Esophagus (tissue), 2 donors: Measurements from ENCODE around the gene TGFBR3. TPM values are rescaled to one million over a fixed set of nuclear protein-coding genes. Genes with fewer than 3 reads are reported as not detected.

Experiments
- H3K27ac ChIP-seq, 2 donors: one replicate each; pipeline ENCODE4 v1.5.1; 2013; ENCODE audit warnings: low read depth in 2 of 2, mild to moderate bottlenecking in 2 of 2, inconsistent platforms in 1 of 2, low read length in 1 of 2, moderate library complexity in 1 of 2
- H3K27me3 ChIP-seq, 2 donors: one replicate each; pipeline ENCODE4 v1.6.1; 2013; ENCODE audit warnings: low read length in 2 of 2, control low read depth in 1 of 2, mild to moderate bottlenecking in 1 of 2; ENCODE audit not compliant: insufficient read depth in 2 of 2, control insufficient read depth in 1 of 2
- H3K36me3 ChIP-seq, 2 donors: one replicate each; pipeline ENCODE4 v1.6.1; 2013; ENCODE audit warnings: low read length in 1 of 2; ENCODE audit not compliant: control insufficient read depth in 2 of 2, insufficient read depth in 2 of 2
- H3K4me1 ChIP-seq, 2 donors: one replicate each; pipeline ENCODE4 v1.6.1; 2013; ENCODE audit warnings: low read length in 1 of 2; ENCODE audit not compliant: control insufficient read depth in 2 of 2, insufficient read depth in 2 of 2
- H3K4me3 ChIP-seq, 2 donors: one replicate each; pipeline ENCODE4 v1.5.1; 2013; ENCODE audit warnings: low read length in 2 of 2, mild to moderate bottlenecking in 2 of 2, low read depth in 1 of 2, moderate library complexity in 1 of 2
- H3K9me3 ChIP-seq, 2 donors: one replicate each; pipeline ENCODE4 v1.6.1; 2013; ENCODE audit warnings: mild to moderate bottlenecking in 2 of 2, low read depth in 1 of 2, low read length in 1 of 2, moderate library complexity in 1 of 2; ENCODE audit not compliant: control insufficient read depth in 2 of 2, insufficient read depth in 1 of 2
- WGBS, 2 donors: extraction: QIAGEN DNeasy Blood & Tissue Kit; methylation state at CpG; one replicate each; pipeline ENCODE4 v1.1.7; 2013; 5-methylcytosine and 5-hydroxymethylcytosine counted together
- polyA plus RNA-seq, 2 donors: library from polyadenylated mRNA; stranded (reverse); fragments of 200-250 nt; gene quantifications; one replicate each; pipeline ENCODE4 v1.2.3, GENCODE V29; 2013
- donor health status: healthy with polysubstance abuse.
- donor health status: Bipolar disorder and iron deficiency.

TGFBR3 gene
- polyA plus RNA-seq, 2 donors = 3.8 to 10.5 TPM

DNA sequence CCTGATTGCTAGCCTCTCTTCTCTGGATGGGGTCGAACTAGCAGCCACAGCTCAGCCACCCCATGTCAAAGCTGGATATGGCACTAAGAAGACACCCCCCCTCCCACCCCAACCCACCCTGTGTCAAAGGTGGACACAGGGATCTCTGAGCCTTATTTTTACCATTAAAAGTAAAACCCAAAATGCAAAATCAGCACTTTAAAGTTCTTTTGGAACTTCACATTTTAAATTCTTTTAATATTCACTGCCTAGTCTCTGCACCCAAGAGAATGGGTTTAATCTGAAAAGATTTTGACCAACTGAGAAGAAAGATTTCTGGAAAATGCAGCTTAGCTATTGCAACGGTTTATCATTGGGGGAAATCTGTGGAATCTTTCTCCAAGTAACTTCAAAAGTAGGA is 167.6 kb downstream of the TGFBR3 start:
- WGBS, 2 donors = 87 to 95% methylated on average over 2 of the region's 2 CpGs
- Histone ChIP-seq H3K27me3 (no peaks in the 10 kb centered on the region), H3K36me3 (peaks cover 0 to 8% of the 10 kb centered on the region in 2 donors), H3K9me3 (no peaks in the 10 kb centered on the region), H3K4me1 (no peaks in the 10 kb centered on the region), H3K27ac (no peak overlapping the region), H3K4me3 (no peak overlapping the region)

DNA sequence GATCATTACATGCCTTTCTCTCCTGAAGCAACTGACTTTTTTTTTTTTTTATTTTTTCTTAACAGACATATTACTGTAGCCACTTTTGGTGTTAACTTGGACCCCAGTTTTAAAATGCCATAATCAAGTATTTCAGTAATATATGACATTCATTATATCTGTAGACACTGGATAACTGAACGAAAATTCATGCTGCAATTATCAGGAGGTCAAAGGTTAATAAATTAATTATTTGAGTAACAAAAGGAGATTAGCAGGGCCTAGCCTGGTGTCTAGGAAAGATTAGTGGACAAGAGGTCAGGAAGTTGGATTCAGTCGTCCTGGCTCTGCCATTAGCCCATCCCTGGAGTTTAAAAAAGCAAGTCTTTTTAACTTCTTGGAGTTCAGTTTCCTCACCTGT is 168.1 kb downstream of the TGFBR3 start:
- 58 to 73% methylated on average over 2 of the region's 2 CpGs for WGBS, 2 donors

DNA sequence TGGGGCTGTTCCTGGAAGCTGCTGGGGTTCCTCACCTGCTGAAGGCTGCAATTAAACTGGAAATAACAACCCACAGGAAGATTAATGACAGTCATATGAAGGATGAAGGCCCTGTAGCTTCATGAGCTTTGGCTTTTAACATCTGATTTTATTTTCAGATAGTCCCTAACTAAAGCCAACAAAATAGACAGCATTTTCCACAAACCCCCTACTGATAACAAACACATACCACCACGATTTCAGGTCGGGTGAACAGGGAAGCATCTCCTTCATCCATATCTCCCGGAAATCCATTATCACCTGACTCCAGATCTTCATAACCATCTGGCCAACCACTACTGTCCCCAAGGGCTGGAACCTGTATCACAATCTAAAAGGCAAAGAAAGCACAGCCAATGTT is 169.6 kb downstream of the TGFBR3 start:
- Histone ChIP-seq H3K9me3 (no peaks in the 10 kb centered on the region), H3K4me1 (no peaks in the 10 kb centered on the region), H3K4me3 (no peak overlapping the region), H3K27me3 (no peaks in the 10 kb centered on the region), H3K36me3 (peaks cover 0 to 8% of the 10 kb centered on the region in 2 donors), H3K27ac (no peak overlapping the region)
- WGBS, 2 donors = 78 to 89% methylated on average over 3 of the region's 3 CpGs

More for the DNA sequence above, 168.1 kb downstream of the TGFBR3 start:
- H3K4me3 ChIP-seq = no peak overlapping the region
- H3K27ac ChIP-seq = no peak overlapping the region
- no peaks in the 10 kb centered on the region for H3K9me3 ChIP-seq
- H3K36me3 ChIP-seq = peaks cover 0 to 8% of the 10 kb centered on the region in 2 donors
- H3K4me1 ChIP-seq = no peaks in the 10 kb centered on the region
- H3K27me3 ChIP-seq = no peaks in the 10 kb centered on the region

DNA sequence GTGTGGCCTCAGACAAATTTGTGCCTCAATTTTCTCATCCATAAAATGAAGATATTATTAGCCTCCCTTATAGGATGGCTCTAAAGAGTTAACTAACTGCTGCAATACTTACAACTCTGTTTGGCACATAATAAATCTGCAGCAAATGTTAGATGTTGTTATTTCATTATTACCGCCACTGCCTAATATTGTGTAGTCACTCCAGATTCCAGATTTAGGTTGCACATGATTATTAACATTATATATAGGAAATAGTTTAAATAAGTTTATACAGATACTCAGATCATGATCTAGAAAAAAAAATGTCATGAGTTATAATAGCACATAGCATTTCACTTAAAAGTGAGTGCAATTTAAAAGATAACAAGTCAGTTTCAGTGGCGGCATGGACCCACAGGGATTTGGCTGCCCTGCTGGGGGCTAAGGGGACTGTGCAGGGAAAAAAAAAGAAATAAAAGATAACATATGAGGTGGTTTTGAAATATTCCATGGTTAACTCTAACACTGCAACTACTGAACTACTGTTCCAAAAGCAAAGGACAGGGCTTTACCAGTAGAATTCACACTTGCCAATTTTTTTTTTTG is 170.4 kb downstream of the TGFBR3 start:
- Histone ChIP-seq H3K4me1 (no peaks in the 10 kb centered on the region), H3K9me3 (no peaks in the 10 kb centered on the region), H3K27ac (no peak overlapping the region), H3K36me3 (peaks cover 0 to 10% of the 10 kb centered on the region in 2 donors), H3K4me3 (no peak overlapping the region), H3K27me3 (no peaks in the 10 kb centered on the region)
- 84 to 92% methylated on average over 2 of the region's 2 CpGs for WGBS, 2 donors

DNA sequence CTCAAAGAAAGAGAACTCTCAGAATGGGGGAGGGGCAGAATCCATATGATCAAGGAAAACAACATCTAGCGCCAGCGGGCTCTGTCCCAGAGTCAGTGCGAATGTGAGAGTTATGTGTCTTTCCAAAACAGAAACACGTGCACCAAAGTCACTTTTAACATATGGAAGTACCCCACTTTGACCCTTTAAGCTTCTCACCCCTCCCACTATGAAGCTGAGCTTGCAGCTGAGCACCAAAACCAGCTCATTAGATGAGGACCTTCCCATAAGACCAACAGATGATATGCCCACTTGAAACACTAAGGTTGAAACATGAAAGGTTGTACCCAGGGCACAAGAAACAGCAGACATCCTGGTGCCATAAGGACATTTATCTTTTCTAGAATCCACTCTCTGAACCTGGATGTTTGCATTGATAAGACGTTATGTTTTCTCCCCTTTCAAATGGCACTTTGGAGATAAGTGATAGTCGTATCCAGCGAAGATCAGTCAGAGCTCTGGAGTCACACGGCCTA is 171.0 kb downstream of the TGFBR3 start:
- no peak overlapping the region for H3K27ac ChIP-seq
- 87 to 90% methylated on average over 8 of the region's 8 CpGs for WGBS, 2 donors
- H3K4me1 ChIP-seq = no peaks in the 10 kb centered on the region
- peaks cover 0 to 10% of the 10 kb centered on the region in 2 donors for H3K36me3 ChIP-seq
- no peak overlapping the region for H3K4me3 ChIP-seq
- no peaks in the 10 kb centered on the region for H3K9me3 ChIP-seq
- no peaks in the 10 kb centered on the region for H3K27me3 ChIP-seq

DNA sequence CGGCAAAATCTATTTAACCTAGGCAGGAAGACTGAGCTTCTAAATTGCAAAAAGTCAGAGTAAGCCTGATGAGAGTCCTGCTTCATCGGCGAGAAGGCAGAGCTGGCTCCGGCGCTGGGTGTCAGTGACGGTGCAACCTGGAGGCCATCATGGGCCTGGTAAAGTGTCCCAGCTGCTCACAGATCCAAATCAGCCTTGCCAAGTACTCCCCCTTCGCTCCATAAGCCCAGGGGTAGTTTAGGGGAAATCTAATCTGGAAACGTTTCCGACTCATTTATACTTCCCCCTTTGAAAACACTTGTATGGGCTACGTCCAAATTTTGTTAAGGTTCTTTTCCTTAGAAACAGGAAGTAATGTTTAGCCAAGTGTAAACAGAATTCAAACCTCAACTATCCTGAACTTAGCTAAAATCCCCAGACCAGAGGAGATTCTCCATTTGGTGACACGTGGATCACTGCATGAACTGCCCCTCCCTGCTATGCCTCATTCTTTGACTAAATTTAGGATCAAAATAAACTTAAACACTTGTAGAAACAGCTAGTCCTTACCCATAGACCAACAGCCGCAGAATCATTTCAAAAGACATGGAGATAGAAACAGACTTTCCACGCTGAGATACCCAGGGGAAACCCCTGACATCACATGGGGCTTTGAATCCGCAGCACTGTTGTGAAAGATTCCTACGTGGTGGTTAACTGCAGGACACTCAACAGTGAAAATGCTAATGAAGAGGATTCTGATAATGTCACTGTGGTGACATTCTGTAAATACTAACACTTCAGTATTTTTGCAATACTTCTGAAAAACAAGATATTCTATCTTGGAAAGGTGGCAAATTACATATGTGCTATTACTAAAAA is 172.7 kb downstream of the TGFBR3 start:
- H3K9me3 ChIP-seq = no peaks in the 10 kb centered on the region
- H3K4me3 ChIP-seq = no peak overlapping the region
- no peaks in the 10 kb centered on the region for H3K4me1 ChIP-seq
- no peaks in the 10 kb centered on the region for H3K27me3 ChIP-seq
- H3K27ac ChIP-seq = peak overlapping the region; percentile 70 to 74
- WGBS, 2 donors = 45 to 49% methylated on average over 15 of the region's 15 CpGs
- peaks cover 0 to 4% of the 10 kb centered on the region in 2 donors for H3K36me3 ChIP-seq

DNA sequence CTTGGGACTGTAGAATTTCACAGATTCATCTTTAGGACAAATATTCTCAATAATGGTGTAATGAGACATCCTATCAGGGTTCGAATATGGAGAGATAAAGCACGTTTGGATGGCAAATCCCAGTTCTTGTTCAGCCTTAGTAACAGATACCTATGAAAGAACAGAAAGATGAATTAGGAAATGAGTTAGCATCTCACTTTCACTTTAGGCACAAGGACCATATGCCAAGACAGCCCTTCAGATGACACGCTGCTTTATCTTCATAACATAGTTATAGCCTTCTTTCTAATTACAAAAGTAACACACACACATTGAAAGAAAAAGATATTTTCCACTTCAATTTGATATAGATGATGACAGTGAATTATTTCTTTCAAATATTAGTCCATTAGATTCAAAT is 173.6 kb downstream of the TGFBR3 start:
- H3K27me3 ChIP-seq = no peaks in the 10 kb centered on the region
- H3K4me1 ChIP-seq = no peaks in the 10 kb centered on the region
- no peaks in the 10 kb centered on the region for H3K9me3 ChIP-seq
- H3K4me3 ChIP-seq = no peak overlapping the region
- peak overlapping the region; percentile 3 to 44 for H3K27ac ChIP-seq
- peaks cover 3 to 10% of the 10 kb centered on the region in 2 donors for H3K36me3 ChIP-seq
- 71 to 75% methylated on average over 3 of the region's 3 CpGs for WGBS, 2 donors

DNA sequence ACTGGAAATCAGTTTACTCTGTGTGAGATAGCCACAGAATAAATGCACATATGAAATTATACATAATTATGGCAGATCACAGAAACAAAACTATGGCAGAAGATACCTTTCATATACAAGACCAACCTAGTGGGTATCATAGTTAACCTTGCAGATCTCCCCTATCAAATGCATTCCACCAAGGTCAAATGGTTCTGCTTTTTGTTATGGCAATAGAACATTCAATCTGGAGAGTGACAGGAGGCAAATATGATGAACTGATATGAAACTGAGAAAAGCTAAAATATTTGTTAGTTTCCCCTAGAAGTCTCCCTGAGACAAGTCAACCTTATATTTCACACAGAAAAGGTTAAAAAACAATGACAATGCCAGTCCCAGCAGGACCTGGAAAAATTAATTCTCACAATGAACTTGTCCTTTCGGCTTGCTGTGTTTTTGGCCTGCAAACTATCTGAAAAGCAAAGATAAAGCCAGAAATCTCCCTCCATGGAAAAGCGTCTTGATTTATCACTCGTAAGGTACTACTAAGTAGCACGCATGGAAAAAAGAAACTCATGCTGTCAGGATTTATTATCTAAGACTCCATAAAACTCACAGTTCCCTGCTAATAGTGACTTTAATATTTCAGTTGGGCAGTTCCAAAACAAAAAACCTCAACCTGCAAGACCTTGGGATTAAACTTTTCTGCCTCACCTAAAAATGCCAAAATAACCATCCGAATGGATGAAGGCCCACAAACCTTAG is 174.3 kb downstream of the TGFBR3 start:
- H3K4me1 ChIP-seq = no peaks in the 10 kb centered on the region
- H3K36me3 ChIP-seq = peaks cover 6 to 10% of the 10 kb centered on the region in 2 donors
- WGBS, 2 donors = 92 to 95% methylated on average over 5 of the region's 5 CpGs
- no peaks in the 10 kb centered on the region for H3K9me3 ChIP-seq
- peak overlapping the region in 1 of 2 donors; percentile 44 for H3K27ac ChIP-seq
- H3K27me3 ChIP-seq = no peaks in the 10 kb centered on the region
- H3K4me3 ChIP-seq = no peak overlapping the region

DNA sequence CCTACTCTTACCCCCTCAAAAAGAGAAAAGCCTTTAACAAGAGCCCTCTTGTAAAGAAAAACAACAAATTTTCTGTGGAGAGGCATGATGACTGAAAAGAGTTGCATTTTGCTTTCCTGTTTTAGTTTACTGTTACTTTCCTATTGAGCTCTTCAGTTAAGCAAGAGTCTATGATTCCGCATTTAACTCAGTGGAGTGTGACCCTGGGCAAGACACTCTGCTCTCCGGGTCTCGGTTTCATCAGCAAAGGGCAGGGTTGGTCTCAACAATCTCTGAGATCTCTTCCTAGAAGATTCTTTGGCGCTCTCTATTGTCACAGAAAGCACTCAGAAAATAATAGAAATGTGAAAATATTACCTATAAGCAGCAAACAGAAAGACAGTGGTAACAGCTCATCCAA is 175.7 kb downstream of the TGFBR3 start:
- WGBS, 2 donors = 76 to 84% methylated on average over 4 of the region's 4 CpGs
- H3K4me1 ChIP-seq = no peaks in the 10 kb centered on the region
- H3K36me3 ChIP-seq = peaks cover 6 to 10% of the 10 kb centered on the region in 2 donors
- H3K27me3 ChIP-seq = no peaks in the 10 kb centered on the region
- H3K4me3 ChIP-seq = no peak overlapping the region
- no peak overlapping the region for H3K27ac ChIP-seq
- H3K9me3 ChIP-seq = no peaks in the 10 kb centered on the region
